ENCODE results near the gene RYR1.
A peak's percentile ranks its signal among the peaks of the same experiment; 100 is the strongest.
"Not testable (repeated sequence)": the region's sequence is repeated elsewhere in the genome, so short reads cannot be mapped to it uniquely, and the experiment has no call there.

RYR1 gene

DNA sequence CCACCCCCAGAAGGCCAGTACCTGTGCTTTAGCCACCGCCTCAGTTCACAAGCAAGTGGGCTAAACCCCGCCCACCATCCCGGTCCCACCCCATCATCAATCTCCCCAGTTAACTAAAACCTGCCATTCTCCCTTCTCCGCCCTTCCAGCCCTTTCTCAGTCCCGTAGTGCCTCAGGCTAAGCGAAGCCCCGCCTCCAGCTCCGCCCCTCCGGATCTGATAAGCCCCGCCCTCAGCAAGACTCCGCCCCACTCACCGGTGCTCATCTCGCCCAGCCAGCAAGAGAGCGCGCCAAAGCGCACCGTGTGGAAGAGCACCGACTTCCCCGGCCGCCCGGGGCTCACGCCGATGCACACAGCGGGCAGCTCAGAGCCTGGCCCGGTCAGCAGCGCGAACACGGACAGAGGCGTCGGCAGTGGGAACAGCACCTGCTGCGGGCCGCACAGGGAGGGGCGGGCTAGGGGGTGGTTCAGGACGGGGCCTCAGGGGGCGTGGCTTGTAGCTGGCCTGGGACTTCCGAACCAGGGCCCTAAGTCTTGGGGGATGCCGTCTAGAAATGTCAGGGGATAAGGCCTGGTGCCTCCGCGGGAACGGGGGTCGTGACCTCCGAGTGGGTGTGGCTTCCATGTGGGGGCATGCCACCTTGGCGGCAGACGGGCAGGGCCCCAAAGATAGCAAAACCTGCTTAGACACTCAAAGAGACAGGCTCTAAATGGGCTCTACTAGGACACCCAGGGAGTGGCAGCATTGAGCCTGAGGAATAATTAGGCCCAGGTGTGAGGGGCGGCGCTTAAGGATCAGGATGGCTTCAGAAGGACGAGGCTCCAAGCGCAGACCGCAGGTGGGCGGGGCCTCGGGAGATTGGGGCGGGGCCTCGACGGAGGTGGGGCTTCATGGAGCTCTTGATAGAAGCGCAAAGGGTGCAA is 162.8 kb downstream of the RYR1 start:
- Histone ChIP-seq H3K4me1 (no peaks in the 10 kb centered on the region), H3K4me3 (ENCODE audit: low read depth, low read length) (peak overlapping the region; percentile 38), H3K9me3 (no peaks in the 10 kb centered on the region), H3K36me3 (no peaks in the 10 kb centered on the region), H3K27me3 (no peaks in the 10 kb centered on the region)
- DNase-seq, result peak; percentile 90
- TF ChIP-seq, protein P1, sequence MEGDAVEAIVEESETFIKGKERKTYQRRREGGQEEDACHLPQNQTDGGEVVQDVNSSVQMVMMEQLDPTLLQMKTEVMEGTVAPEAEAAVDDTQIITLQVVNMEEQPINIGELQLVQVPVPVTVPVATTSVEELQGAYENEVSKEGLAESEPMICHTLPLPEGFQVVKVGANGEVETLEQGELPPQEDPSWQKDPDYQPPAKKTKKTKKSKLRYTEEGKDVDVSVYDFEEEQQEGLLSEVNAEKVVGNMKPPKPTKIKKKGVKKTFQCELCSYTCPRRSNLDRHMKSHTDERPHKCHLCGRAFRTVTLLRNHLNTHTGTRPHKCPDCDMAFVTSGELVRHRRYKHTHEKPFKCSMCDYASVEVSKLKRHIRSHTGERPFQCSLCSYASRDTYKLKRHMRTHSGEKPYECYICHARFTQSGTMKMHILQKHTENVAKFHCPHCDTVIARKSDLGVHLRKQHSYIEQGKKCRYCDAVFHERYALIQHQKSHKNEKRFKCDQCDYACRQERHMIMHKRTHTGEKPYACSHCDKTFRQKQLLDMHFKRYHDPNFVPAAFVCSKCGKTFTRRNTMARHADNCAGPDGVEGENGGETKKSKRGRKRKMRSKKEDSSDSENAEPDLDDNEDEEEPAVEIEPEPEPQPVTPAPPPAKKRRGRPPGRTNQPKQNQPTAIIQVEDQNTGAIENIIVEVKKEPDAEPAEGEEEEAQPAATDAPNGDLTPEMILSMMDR (IDR thresholded peaks at IDR 0.05; ENCODE audit: low read depth, low read length), result no peak

GRCh38 chr19:38597075-38597474 is 163.6 kb downstream of the RYR1 start:
- Histone ChIP-seq H3K36me3 (no peaks in the 10 kb centered on the region), H3K9me3 (no peaks in the 10 kb centered on the region), H3K27me3 (no peaks in the 10 kb centered on the region), H3K4me1 (no peaks in the 10 kb centered on the region), H3K4me3 (ENCODE audit: low read depth, low read length) (no peak overlapping the region)
- TF ChIP-seq, protein P1 (IDR thresholded peaks at IDR 0.05; ENCODE audit: low read depth, low read length), result no peak
- DNase-seq, result no peak

- TF ChIP-seq, protein P1 (IDR thresholded peaks at IDR 0.05; ENCODE audit: low read depth, low read length), result no peak
- Histone ChIP-seq H3K27me3 (no peaks in the 10 kb centered on the region), H3K4me1 (no peaks in the 10 kb centered on the region), H3K4me3 (ENCODE audit: low read depth, low read length) (no peak overlapping the region), H3K36me3 (no peaks in the 10 kb centered on the region), H3K9me3 (no peaks in the 10 kb centered on the region)
- DNase-seq, result no peak
These were observed 166.2 kb downstream of the RYR1 start for GRCh38 chr19:38599722-38600121.

- DNase-seq, H3K36me3 ChIP-seq: not testable (repeated sequence)
These were observed 169.4 kb downstream of the RYR1 start for GRCh38 chr19:38602856-38603255.

DNA sequence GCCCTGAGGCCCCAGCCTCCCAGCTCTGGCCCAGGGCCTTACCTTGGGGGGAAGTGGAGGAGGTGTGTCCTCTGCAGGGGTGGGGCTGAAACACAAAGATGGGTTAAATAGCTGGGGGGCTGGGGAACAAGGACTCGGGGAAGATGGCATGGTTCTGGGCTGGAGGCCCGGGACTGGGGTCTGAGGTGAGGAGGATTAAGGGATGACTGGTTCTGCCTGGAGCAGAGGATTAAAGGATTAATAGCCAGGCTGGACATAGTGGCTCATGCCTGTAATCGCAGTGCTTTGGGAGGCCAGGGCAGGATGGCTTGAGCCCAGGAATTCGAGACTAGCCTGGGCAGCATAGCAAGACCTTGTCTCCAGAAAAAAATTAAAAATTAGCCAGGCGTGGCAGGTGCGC is 172.6 kb downstream of the RYR1 start:
- no peak overlapping the region for H3K4me3 ChIP-seq (ENCODE audit: low read depth, low read length)
- TF ChIP-seq, protein P1 (IDR thresholded peaks at IDR 0.05; ENCODE audit: low read depth, low read length), result no peak
- DNase-seq, result no peak
- H3K9me3 ChIP-seq, result no peaks in the 10 kb centered on the region
- no peaks in the 10 kb centered on the region for H3K36me3 ChIP-seq
- no peaks in the 10 kb centered on the region for H3K4me1 ChIP-seq
- no peaks in the 10 kb centered on the region; the same call in 1 of the 2 replicates for H3K27me3 ChIP-seq

More at GRCh38 chr19:38602856-38603255, 169.4 kb downstream of the RYR1 start:
- H3K4me1 ChIP-seq; H3K9me3 ChIP-seq; H3K27me3 ChIP-seq; H3K4me3 ChIP-seq (ENCODE audit: low read depth, low read length): not testable (repeated sequence)

DNA sequence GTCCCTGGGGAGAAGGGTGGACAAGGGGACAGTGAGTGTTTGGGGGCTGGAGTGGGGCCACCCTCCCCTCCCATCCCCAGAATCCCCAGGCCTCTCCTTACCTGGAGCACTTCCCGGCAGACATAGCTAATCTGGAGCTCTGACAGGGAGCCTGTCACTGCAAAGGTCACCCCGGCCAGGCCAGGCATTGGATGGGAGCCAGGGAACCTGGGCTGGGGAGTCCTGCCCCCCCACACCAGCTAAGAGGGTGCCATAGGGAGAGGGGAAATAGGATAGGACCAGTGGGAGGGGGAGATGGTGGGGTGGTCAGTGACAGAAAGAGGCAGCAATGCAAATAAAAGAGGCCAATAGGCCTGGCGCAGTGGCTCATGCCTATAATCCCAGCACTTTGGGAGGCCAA is 180.8 kb downstream of the RYR1 start:
- no peak overlapping the region for H3K4me3 ChIP-seq (ENCODE audit: low read depth, low read length)
- H3K4me1 ChIP-seq, result no peaks in the 10 kb centered on the region
- no peaks in the 10 kb centered on the region for H3K36me3 ChIP-seq
- TF ChIP-seq, protein P1 (IDR thresholded peaks at IDR 0.05; ENCODE audit: low read depth, low read length), result no peak
- no peaks in the 10 kb centered on the region for H3K27me3 ChIP-seq
- DNase-seq, result no peak
- H3K9me3 ChIP-seq, result no peaks in the 10 kb centered on the region
